ENCODE measurements around the gene LRRC51.
A peak's percentile ranks its signal among the peaks of the same experiment; 100 is the strongest.

The LRRC51 gene

DNA sequence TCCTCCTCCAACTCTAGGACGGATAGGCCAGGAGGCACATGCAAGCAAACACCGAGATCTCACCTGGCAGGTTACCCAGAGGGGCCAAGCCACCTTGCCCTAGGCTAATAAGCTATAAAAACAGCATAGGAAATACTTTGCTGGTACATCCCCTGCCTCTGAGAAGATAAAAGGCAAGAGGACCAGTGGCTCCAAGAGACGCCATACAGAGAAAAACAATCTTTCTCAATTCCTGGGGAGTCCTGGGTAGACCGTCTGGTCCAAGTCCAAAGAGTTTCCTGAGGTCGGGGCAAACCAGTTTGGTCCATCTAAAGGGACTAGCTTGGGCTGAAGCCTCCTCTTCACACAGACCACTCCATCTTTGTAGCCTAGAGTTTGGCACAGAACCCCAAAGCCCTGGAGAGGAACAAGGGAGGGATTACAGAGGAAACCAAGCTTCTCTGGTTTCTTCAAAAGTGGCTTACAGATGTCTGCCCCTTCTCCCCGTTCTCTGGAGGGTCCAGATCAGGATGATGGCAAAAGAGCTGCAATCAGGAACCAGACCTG lies 40.7 kb upstream of the LRRC51 start:
- H3K27me3 ChIP-seq (replicated peaks; ENCODE audit: control insufficient read depth, insufficient read depth, low read length) = no peaks in the 10 kb centered on the region
- peaks cover 2% of the 10 kb centered on the region; the same call in 1 of the 2 replicates for H3K36me3 ChIP-seq (ENCODE audit: control insufficient read depth, insufficient read depth, low read length)
- peak overlapping the region; percentile 72 for H3K4me3 ChIP-seq (replicated peaks; ENCODE audit: low read depth, low read length)
- TF ChIP-seq, protein P1, sequence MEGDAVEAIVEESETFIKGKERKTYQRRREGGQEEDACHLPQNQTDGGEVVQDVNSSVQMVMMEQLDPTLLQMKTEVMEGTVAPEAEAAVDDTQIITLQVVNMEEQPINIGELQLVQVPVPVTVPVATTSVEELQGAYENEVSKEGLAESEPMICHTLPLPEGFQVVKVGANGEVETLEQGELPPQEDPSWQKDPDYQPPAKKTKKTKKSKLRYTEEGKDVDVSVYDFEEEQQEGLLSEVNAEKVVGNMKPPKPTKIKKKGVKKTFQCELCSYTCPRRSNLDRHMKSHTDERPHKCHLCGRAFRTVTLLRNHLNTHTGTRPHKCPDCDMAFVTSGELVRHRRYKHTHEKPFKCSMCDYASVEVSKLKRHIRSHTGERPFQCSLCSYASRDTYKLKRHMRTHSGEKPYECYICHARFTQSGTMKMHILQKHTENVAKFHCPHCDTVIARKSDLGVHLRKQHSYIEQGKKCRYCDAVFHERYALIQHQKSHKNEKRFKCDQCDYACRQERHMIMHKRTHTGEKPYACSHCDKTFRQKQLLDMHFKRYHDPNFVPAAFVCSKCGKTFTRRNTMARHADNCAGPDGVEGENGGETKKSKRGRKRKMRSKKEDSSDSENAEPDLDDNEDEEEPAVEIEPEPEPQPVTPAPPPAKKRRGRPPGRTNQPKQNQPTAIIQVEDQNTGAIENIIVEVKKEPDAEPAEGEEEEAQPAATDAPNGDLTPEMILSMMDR (IDR thresholded peaks at IDR 0.05; ENCODE audit: insufficient read depth, low read length, poor library complexity, severe bottlenecking) = no peak
- no peak for DNase-seq (ENCODE audit: extremely low read depth, insufficient read length)

DNA sequence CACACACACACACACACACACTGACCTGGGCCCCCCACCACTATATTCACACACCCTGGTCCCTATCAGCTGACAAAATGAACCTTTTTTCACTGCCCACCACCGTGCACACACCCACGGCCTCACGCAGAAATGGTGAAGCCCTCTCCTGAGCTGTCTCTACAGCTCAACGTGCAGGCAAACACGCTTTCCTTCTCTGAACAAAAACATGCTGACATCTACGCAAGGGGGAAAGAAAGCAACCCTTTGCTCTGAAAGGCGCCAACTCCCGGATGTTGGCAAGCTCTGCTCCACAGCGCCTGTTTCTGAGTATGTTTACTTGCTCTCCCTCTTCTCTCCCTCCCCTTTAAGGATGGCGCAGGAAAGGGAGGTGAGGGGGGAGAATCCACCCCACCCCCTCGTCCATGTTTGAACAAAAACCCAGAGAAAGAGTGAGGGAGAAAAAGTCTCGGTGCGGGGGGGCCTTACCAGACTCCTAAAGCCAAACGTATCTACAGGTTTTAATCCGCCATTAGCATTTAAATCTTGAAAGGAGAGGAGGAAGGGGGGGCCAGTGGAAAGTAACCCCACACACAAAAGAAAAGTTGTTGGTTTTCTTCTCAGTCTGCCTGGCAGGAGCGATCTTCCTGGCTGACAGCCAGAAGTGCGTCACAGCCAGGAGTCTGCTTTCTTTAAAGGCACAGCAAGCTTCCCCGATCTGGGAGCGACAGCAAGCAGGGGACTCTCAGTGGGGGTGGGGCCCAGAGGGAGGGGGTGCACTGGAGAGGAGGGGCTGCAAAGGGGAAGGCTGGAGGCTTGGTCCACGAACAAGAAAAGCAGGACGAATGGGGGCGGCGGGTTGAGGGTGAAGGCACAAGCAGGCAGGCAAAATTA lies 39.9 kb upstream of the LRRC51 start:
- no peaks in the 10 kb centered on the region for H3K27me3 ChIP-seq (replicated peaks; ENCODE audit: control insufficient read depth, insufficient read depth, low read length)
- peak overlapping the region; percentile 72 for H3K4me3 ChIP-seq (replicated peaks; ENCODE audit: low read depth, low read length)
- DNase-seq (ENCODE audit: extremely low read depth, insufficient read length) = peak; percentile 55
- peaks cover 4% of the 10 kb centered on the region for H3K36me3 ChIP-seq (ENCODE audit: control insufficient read depth, insufficient read depth, low read length)
- TF ChIP-seq, protein P1 (IDR thresholded peaks at IDR 0.05; ENCODE audit: insufficient read depth, low read length, poor library complexity, severe bottlenecking) = no peak

DNA sequence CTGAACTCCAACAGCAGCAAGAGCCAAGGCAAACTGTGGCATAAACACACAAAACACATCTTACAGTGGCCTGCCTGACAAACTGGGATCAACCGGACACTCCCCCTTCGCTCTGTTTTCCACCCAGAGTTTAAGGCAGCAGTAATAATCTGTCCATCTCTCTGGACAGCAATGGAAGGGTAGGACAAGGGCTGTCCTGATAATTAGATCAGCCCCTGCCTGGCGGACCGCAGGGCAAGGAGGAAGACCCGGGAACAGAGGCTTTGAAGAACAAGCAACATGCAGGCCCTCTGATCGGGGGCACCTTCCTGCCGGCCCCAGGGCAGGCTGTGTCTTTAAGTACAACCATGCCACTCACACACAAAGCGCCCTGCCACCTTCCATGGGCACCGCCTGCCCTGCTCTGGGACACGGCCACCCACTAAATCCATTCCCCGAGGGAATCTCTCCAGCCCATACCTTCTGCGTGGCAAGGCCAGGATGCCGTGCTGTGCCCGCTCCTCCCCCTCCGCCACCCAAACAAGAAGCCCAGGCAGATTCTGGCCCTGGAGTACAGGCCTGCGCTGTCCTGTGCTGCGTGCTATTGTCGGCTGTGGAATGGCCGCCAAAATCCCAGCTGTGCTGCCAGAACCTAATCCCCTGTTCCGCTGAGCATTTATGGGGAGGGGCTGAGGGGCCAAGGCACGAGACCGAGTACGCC lies 39.1 kb upstream of the LRRC51 start:
- Histone ChIP-seq H3K4me3 (replicated peaks; ENCODE audit: low read depth, low read length) (peak overlapping the region; percentile 72), H3K27me3 (replicated peaks; ENCODE audit: control insufficient read depth, insufficient read depth, low read length) (no peaks in the 10 kb centered on the region), H3K36me3 (ENCODE audit: control insufficient read depth, insufficient read depth, low read length) (peaks cover 7% of the 10 kb centered on the region)
- DNase-seq (ENCODE audit: extremely low read depth, insufficient read length) = peak; percentile 64
- TF ChIP-seq, protein P1 (IDR thresholded peaks at IDR 0.05; ENCODE audit: insufficient read depth, low read length, poor library complexity, severe bottlenecking) = no peak

DNA sequence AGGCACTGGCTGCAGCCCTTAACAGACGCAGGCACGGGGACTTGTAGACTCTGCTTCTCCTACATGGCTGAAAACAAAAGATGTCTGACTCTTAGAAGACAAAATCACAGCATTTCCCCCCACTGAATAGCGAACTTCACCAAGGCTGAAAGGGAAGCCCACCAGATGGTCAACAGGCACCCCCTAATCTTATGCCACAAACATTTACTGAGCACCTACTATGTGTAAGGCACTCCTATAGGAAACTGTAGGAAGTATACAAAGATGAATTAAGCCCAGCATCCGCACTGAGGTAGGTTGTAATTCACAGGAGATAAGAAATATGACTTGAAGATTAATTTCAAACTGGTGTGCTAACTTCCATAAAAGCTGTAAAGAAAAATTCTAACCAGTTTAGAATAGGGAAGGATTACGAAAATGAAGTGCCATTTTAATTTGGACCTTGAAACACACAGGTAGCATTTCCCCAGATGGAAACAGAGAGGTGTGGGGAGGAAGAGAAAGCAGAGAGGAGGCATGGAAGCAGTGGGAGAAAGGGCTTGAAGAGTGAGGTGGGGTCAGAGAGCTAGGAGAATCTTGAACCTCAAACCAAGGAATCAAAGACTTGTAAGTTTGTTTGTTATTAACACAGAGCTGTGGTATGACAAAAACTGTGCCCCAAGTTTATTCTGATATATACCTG lies 38.4 kb upstream of the LRRC51 start:
- DNase-seq (ENCODE audit: extremely low read depth, insufficient read length) = no peak
- TF ChIP-seq, protein P1 (IDR thresholded peaks at IDR 0.05; ENCODE audit: insufficient read depth, low read length, poor library complexity, severe bottlenecking) = no peak
- Histone ChIP-seq H3K4me3 (replicated peaks; ENCODE audit: low read depth, low read length) (peak overlapping the region; percentile 72), H3K36me3 (ENCODE audit: control insufficient read depth, insufficient read depth, low read length) (peaks cover 7% of the 10 kb centered on the region), H3K27me3 (replicated peaks; ENCODE audit: control insufficient read depth, insufficient read depth, low read length) (no peaks in the 10 kb centered on the region)

DNA sequence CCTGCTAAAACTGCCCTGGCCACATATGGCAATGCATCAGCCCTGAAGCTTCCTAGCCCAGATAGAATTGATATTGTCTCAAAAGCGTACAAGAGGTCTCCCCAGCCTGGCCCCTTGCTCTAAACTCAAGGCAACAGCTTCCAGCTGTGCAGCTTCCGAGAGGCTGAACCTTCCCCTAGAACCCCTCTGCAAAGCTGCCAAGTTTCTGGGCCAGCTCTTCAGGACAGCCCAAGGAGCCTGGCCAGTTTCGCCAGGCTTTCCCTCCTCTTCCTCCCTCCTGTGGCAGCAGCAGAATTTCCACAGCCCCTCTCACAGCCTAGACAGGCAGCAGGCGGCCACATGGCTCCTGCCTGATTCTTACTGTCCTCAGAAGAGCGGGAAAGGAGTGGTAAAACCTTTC lies 34.8 kb upstream of the LRRC51 start:
- Histone ChIP-seq H3K36me3 (ENCODE audit: control insufficient read depth, insufficient read depth, low read length) (peaks cover 9% of the 10 kb centered on the region), H3K27me3 (replicated peaks; ENCODE audit: control insufficient read depth, insufficient read depth, low read length) (no peaks in the 10 kb centered on the region)
- DNase-seq (ENCODE audit: extremely low read depth, insufficient read length) = no peak

More for the DNA sequence above, 34.8 kb upstream of the LRRC51 start:
- TF ChIP-seq, protein P1 (IDR thresholded peaks at IDR 0.05; ENCODE audit: insufficient read depth, low read length, poor library complexity, severe bottlenecking) = no peak
- H3K4me3 ChIP-seq (replicated peaks; ENCODE audit: low read depth, low read length) = no peak overlapping the region

All from GM06990 (cell line).